Osteocyte (in vitro differentiated cells): ENCODE measurements around the gene ARF4. TPM values are rescaled to one million over a fixed set of nuclear protein-coding genes. Genes with fewer than 3 reads are reported as not detected.

ENCODE experiments used
- DNase-seq: peaks from one replicate; pipeline ENCODE4 v3.0.0; 2021; ENCODE audit warnings: mixed read lengths; ENCODE audit not compliant: unreplicated experiment; ENCODE audit errors: extremely low spot score
- H3K27ac Mint-ChIP-seq: one replicate; pipeline ENCODE4 v1.8.0; 2021; ENCODE audit warnings: mild to moderate bottlenecking, mixed read lengths; ENCODE audit not compliant: unreplicated experiment
- H3K27me3 Mint-ChIP-seq: one replicate; pipeline ENCODE4 v1.8.0; 2021; ENCODE audit warnings: mixed read lengths; ENCODE audit not compliant: unreplicated experiment
- H3K36me3 Mint-ChIP-seq: one replicate; pipeline ENCODE4 v1.8.0; 2021; ENCODE audit warnings: mixed read lengths; ENCODE audit not compliant: unreplicated experiment
- H3K4me1 Mint-ChIP-seq: one replicate; pipeline ENCODE4 v1.8.0; 2021; ENCODE audit warnings: mixed read lengths; ENCODE audit not compliant: unreplicated experiment
- H3K4me3 Mint-ChIP-seq: one replicate; pipeline ENCODE4 v1.8.0; 2021; ENCODE audit warnings: mild to moderate bottlenecking, moderate library complexity, mixed read lengths; ENCODE audit not compliant: unreplicated experiment
- H3K9me3 Mint-ChIP-seq: one replicate; pipeline ENCODE4 v1.8.0; 2021; ENCODE audit warnings: mixed read lengths; ENCODE audit not compliant: unreplicated experiment
- total RNA-seq: library from RNA; stranded (reverse); gene quantifications from 2 replicates; pipeline ENCODE4 v1.2.1, GENCODE V29; 2021
- TF ChIP-seq, protein P1 (sequence below): fragments of 200-600 bp; sonication (generic); IDR thresholded peaks from 2 replicates; pipeline ENCODE4 v1.5.0; 2021; ENCODE audit warnings: antibody characterized with exemption, mild to moderate bottlenecking, moderate library complexity

ARF4 gene
- total RNA-seq, 1 donor from 2014 or later = 252 TPM

DNA sequence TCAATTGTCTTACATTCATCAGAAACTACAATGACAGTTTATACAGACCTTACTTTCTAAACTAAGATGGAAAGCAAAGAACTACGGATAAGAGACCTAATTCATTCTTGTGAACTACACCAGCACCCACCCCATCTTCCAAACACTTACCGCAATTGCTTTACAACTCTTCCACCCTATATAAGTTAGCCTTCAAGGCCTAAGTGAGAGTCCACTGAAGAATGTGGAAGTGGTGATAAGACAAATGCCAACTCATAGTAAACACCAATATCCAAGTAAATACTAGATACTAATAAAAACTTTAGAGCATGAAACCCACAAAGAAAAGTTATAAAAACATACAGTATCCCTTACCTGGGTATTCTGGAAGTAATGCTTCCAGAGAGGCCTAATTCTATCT lies 13.6 kb downstream of the ARF4 start:
- no peaks in the 10 kb centered on the region for H3K9me3 Mint-ChIP-seq
- no peaks in the 10 kb centered on the region for H3K27me3 Mint-ChIP-seq
- no peak overlapping the region for H3K4me3 Mint-ChIP-seq
- peaks cover 31% of the 10 kb centered on the region for H3K4me1 Mint-ChIP-seq
- TF ChIP-seq, protein P1, sequence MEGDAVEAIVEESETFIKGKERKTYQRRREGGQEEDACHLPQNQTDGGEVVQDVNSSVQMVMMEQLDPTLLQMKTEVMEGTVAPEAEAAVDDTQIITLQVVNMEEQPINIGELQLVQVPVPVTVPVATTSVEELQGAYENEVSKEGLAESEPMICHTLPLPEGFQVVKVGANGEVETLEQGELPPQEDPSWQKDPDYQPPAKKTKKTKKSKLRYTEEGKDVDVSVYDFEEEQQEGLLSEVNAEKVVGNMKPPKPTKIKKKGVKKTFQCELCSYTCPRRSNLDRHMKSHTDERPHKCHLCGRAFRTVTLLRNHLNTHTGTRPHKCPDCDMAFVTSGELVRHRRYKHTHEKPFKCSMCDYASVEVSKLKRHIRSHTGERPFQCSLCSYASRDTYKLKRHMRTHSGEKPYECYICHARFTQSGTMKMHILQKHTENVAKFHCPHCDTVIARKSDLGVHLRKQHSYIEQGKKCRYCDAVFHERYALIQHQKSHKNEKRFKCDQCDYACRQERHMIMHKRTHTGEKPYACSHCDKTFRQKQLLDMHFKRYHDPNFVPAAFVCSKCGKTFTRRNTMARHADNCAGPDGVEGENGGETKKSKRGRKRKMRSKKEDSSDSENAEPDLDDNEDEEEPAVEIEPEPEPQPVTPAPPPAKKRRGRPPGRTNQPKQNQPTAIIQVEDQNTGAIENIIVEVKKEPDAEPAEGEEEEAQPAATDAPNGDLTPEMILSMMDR = no peak
- no peak for DNase-seq
- no peak overlapping the region for H3K27ac Mint-ChIP-seq
- peaks cover 25% of the 10 kb centered on the region for H3K36me3 Mint-ChIP-seq

DNA sequence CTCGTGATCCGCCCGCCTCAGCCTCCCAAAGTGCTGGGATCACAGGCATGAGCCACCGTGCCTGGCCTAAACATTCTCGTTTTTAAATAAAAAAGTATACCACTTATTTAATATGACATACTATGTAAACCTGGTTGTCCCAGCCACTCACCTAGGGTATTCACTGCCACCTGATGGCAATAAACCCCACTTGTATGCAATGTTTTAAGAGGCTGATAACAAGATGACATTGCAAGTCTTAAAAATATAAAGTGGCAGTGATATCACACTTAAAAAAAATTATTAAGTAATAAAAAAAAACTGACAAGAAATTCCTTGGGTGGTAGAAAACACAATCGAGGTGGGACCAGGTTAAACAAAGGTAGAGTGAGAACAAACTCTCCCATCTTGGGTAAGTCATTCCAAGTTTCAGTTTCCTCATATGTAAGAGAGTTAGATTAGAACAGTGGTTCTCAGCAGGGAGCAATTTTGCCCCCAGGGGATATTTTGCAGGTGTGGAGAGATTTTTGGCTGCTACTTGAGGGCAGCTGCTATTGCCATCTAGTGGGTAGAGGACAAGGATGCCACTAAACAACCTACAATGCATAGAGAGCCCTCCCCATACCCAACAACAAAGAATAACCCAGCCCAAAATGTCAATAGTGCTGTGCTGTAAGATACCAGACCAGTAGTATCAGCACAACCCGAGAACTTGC lies 14.5 kb downstream of the ARF4 start:
- H3K9me3 Mint-ChIP-seq = no peaks in the 10 kb centered on the region
- no peaks in the 10 kb centered on the region for H3K27me3 Mint-ChIP-seq
- peaks cover 26% of the 10 kb centered on the region for H3K4me1 Mint-ChIP-seq
- DNase-seq = no peak
- peak overlapping the region; percentile 50 for H3K27ac Mint-ChIP-seq
- H3K4me3 Mint-ChIP-seq = no peak overlapping the region
- TF ChIP-seq, protein P1 = peak; percentile 29
- H3K36me3 Mint-ChIP-seq = peaks cover 30% of the 10 kb centered on the region

DNA sequence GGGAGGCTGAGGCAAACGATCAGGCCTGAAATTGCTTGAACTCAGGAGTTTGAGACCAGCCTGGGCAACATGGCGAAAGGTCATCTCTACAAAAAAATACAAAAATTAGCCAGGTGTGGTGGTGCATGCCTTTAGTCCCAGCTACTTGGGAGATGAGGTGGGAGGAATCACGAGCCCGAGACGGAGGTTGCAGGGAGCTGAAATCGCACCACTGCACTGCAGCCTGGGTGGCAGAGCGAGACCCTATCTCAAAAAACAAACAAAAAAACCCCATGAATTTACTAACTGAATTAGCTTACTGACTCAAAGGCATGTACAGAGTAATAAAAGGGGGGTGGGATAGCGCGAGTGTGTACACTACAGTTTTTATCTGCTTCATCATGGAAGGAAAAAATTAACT lies 19.3 kb downstream of the ARF4 start:
- no peak for DNase-seq
- H3K36me3 Mint-ChIP-seq = peaks cover 45% of the 10 kb centered on the region
- no peak overlapping the region for H3K4me3 Mint-ChIP-seq
- H3K9me3 Mint-ChIP-seq = no peaks in the 10 kb centered on the region
- peak overlapping the region; percentile 10 for H3K27ac Mint-ChIP-seq
- TF ChIP-seq, protein P1 = no peak
- H3K27me3 Mint-ChIP-seq = no peaks in the 10 kb centered on the region
- H3K4me1 Mint-ChIP-seq = peaks cover 7% of the 10 kb centered on the region

DNA sequence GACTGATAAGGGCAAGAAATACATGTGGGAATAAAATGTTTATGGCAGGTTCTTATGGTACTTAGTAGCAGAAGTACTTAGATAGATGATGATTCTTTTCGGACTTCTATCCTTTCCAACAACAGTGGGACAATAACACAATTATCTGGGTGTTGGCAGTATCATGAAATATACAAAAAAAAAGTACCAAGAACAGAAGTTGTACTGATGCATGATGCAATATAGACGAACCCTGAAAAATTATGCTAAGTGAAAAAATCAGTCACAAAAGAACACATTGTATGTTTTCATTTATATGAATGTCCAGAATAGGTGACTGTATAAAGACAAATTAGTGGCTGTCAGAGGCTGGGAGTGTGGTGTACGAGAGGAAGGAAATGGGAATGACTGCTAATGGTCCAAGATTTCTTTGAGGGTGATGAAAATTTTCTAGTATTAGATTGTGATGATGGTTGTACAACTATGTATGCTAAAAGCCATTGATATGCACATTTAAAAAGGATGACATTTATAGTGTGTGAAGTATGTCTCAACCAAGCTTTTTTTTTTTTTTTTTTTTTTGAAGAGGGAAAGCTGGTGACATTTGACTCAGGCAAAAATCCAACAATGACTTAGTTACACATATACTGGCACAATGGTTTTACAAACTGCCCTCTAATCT lies 21.0 kb downstream of the ARF4 start:
- H3K9me3 Mint-ChIP-seq = no peaks in the 10 kb centered on the region
- no peak overlapping the region for H3K4me3 Mint-ChIP-seq
- H3K4me1 Mint-ChIP-seq = peaks cover 4% of the 10 kb centered on the region
- H3K27ac Mint-ChIP-seq = no peak overlapping the region
- H3K36me3 Mint-ChIP-seq = peaks cover 49% of the 10 kb centered on the region
- H3K27me3 Mint-ChIP-seq = no peaks in the 10 kb centered on the region
- no peak for DNase-seq
- TF ChIP-seq, protein P1 = no peak

DNA sequence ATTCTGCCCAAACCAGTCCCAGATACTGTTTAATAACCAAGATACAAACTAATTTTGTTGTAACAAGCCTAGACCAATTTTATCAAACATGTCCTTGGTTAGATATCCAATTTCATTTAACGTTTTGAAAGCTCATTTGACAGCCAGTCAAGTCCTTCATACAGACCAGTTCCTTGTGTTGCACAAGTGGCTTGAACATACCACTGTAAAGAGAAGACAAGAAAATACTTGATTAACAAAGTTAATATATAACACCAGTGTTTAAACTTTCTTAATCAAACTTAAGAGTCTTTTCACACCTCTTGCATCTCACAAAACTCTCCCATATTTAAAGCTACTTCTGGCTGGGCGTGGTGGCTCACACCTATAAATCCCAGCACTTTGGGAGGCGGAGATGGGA lies 25.0 kb downstream of the ARF4 start:
- Mint-ChIP-seq H3K36me3 (peaks cover 41% of the 10 kb centered on the region), H3K27ac (no peak overlapping the region), H3K9me3 (no peaks in the 10 kb centered on the region), H3K4me1 (peaks cover 2% of the 10 kb centered on the region), H3K27me3 (no peaks in the 10 kb centered on the region), H3K4me3 (no peak overlapping the region)
- DNase-seq = no peak
- TF ChIP-seq, protein P1 = no peak
